ENCODE results near the gene PDE9A.

PDE9A gene

DNA sequence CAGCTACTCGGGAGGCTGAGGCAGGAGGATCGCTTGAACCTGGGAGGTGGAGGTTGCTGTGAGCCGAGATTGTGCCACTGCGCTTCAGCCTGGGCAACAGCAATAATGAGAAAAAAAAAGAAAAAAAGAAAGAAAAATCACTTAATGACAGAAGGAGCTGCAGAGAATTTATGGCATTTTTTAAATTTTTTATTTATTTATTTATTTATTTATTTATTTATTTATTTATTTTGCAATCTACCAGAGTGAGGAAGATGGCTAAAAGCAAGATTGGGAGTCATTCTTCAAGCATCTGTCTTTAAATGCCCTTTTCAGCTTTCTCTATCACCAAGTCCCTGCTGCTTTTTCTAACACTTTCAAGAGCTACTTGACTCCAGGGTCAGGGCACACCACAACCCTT is 134.2 kb downstream of the PDE9A start:
- Histone ChIP-seq H3K4me1 (ENCODE audit: insufficient read depth, low read length) (peaks cover 12% of the 10 kb centered on the region), H3K36me3 (ENCODE audit: insufficient read depth, low read length) (no peaks in the 10 kb centered on the region), H3K9ac (ENCODE audit: low read depth, low read length) (no peak overlapping the region), H3K27me3 (ENCODE audit: insufficient read depth, low read length, poor library complexity) (no peaks in the 10 kb centered on the region), H3K4me2 (ENCODE audit: insufficient read depth, low read length) (no peak overlapping the region), H3K27ac (ENCODE audit: low read length) (no peak overlapping the region), H3K4me3 (ENCODE audit: low read depth in 1 of 2, low read length in 2 of 2) (no peak overlapping the region), H2AFZ (ENCODE audit: low read depth, low read length) (no peak overlapping the region), H3K79me2 (ENCODE audit: insufficient read depth, low read length) (no peaks in the 10 kb centered on the region), H3K9me3 (ENCODE audit: insufficient read depth, low read length, severe bottlenecking) (no peaks in the 10 kb centered on the region), H4K20me1 (ENCODE audit: insufficient read depth, low read length) (no peaks in the 10 kb centered on the region)
- DNase-seq: no peak
- TF ChIP-seq, protein P1, sequence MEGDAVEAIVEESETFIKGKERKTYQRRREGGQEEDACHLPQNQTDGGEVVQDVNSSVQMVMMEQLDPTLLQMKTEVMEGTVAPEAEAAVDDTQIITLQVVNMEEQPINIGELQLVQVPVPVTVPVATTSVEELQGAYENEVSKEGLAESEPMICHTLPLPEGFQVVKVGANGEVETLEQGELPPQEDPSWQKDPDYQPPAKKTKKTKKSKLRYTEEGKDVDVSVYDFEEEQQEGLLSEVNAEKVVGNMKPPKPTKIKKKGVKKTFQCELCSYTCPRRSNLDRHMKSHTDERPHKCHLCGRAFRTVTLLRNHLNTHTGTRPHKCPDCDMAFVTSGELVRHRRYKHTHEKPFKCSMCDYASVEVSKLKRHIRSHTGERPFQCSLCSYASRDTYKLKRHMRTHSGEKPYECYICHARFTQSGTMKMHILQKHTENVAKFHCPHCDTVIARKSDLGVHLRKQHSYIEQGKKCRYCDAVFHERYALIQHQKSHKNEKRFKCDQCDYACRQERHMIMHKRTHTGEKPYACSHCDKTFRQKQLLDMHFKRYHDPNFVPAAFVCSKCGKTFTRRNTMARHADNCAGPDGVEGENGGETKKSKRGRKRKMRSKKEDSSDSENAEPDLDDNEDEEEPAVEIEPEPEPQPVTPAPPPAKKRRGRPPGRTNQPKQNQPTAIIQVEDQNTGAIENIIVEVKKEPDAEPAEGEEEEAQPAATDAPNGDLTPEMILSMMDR (IDR thresholded peaks at IDR 0.05; ENCODE audit: borderline replicate concordance, extremely low read depth, low read length, poor library complexity, severe bottlenecking): no peak
- no peak for TF ChIP-seq EZH2 (IDR thresholded peaks at IDR 0.05; ENCODE audit: borderline replicate concordance, low read depth, low read length, severe bottlenecking)
- no peak for ATAC-seq (ENCODE audit: insufficient read depth, low read depth)

DNA sequence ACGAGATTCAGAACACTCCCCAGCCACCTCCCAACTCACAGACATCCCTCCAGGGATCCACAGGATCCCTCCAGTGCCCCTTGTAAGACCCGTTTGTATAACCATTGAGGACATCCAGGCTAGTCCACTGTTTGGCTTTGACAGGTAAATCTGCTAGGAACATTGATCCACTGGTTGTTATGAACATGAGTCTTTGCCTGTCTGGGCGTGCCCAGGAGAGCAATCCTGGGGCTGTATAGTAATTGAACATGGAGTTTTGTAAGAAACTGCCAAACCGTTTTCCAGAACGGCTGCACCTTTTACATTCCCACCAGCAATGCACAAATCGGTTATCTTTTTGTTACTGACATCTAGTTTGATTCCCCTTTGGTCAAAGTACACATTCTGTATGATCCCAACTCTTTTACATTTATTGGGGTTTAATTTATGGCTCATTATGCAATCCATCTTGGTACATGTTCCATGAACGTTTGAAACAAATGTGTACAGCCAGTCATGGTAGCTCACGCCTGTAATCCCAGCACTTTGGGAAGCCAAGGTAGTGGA is 137.2 kb downstream of the PDE9A start:
- DNase-seq: no peak

DNA sequence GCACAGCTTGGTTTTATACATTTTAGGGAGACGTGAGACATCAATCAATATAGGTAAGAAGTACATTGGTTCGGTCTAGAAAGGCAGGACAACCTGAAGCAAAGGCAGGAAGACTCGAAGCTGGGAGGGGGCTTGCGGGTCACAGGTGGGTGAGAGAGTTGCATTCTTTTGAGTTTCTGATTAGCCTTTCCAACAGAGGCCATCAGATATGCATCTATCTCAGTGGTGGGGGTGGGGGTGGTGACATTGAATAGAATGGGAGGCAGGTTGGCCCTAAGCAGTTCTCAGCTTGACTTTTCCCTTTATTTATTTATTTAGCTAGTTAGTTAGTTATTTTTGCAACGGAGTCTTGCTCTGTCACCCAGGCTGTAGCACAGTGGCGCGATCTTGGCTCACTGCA is 140.4 kb downstream of the PDE9A start:
- Histone ChIP-seq H3K27me3 (ENCODE audit: insufficient read depth, low read length, poor library complexity) (no peaks in the 10 kb centered on the region), H3K36me3 (ENCODE audit: insufficient read depth, low read length) (no peaks in the 10 kb centered on the region), H3K9me3 (ENCODE audit: insufficient read depth, low read length, severe bottlenecking) (no peaks in the 10 kb centered on the region), H3K4me3 (ENCODE audit: low read depth in 1 of 2, low read length in 2 of 2) (no peak overlapping the region), H3K79me2 (ENCODE audit: insufficient read depth, low read length) (no peaks in the 10 kb centered on the region), H3K4me1 (ENCODE audit: insufficient read depth, low read length) (no peaks in the 10 kb centered on the region), H3K27ac (ENCODE audit: low read length) (no peak overlapping the region), H4K20me1 (ENCODE audit: insufficient read depth, low read length) (no peaks in the 10 kb centered on the region), H3K9ac (ENCODE audit: low read depth, low read length) (no peak overlapping the region), H2AFZ (ENCODE audit: low read depth, low read length) (no peak overlapping the region), H3K4me2 (ENCODE audit: insufficient read depth, low read length) (no peak overlapping the region)
- TF ChIP-seq EZH2 (IDR thresholded peaks at IDR 0.05; ENCODE audit: borderline replicate concordance, low read depth, low read length, severe bottlenecking): no peak
- TF ChIP-seq, protein P1 (IDR thresholded peaks at IDR 0.05; ENCODE audit: borderline replicate concordance, extremely low read depth, low read length, poor library complexity, severe bottlenecking): no peak
- DNase-seq (no peak), ATAC-seq (ENCODE audit: insufficient read depth, low read depth) (no peak)

More for the DNA sequence above, 137.2 kb downstream of the PDE9A start:
- Histone ChIP-seq H3K4me3 (ENCODE audit: low read depth in 1 of 2, low read length in 2 of 2) (no peak overlapping the region), H3K9me3 (ENCODE audit: insufficient read depth, low read length, severe bottlenecking) (no peaks in the 10 kb centered on the region), H3K36me3 (ENCODE audit: insufficient read depth, low read length) (no peaks in the 10 kb centered on the region), H3K4me2 (ENCODE audit: insufficient read depth, low read length) (no peak overlapping the region), H4K20me1 (ENCODE audit: insufficient read depth, low read length) (no peaks in the 10 kb centered on the region), H3K9ac (ENCODE audit: low read depth, low read length) (no peak overlapping the region), H3K27me3 (ENCODE audit: insufficient read depth, low read length, poor library complexity) (no peaks in the 10 kb centered on the region), H3K27ac (ENCODE audit: low read length) (no peak overlapping the region), H3K4me1 (ENCODE audit: insufficient read depth, low read length) (no peaks in the 10 kb centered on the region), H3K79me2 (ENCODE audit: insufficient read depth, low read length) (no peaks in the 10 kb centered on the region), H2AFZ (ENCODE audit: low read depth, low read length) (no peak overlapping the region)
- no peak for ATAC-seq (ENCODE audit: insufficient read depth, low read depth)
- no peak for TF ChIP-seq EZH2 (IDR thresholded peaks at IDR 0.05; ENCODE audit: borderline replicate concordance, low read depth, low read length, severe bottlenecking)
- TF ChIP-seq, protein P1 (IDR thresholded peaks at IDR 0.05; ENCODE audit: borderline replicate concordance, extremely low read depth, low read length, poor library complexity, severe bottlenecking): no peak

DNA sequence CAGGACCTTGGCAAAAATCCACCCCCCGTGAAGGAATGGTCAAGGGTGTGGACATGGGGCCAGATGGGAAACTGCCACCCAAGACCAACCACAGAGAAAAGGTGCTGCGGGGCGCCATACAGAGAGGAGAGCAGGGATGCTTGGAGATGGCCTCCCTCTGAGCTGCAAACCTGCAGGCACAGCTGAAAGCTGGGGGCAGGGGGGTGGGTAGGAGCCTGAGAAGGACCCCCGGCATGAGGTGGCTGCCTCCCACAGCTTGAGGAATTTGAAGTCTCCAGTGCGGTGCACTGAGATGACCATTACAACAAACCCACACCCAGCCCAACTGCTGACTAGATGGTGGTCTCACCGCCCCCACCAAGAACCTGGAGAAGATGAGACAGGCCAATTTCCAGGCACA is 141.1 kb downstream of the PDE9A start:
- H3K9me3 ChIP-seq (ENCODE audit: insufficient read depth, low read length, severe bottlenecking): no peaks in the 10 kb centered on the region
- H3K9ac ChIP-seq (ENCODE audit: low read depth, low read length): no peak overlapping the region
- H4K20me1 ChIP-seq (ENCODE audit: insufficient read depth, low read length): no peaks in the 10 kb centered on the region
- H3K36me3 ChIP-seq (ENCODE audit: insufficient read depth, low read length): no peaks in the 10 kb centered on the region
- H3K4me3 ChIP-seq (ENCODE audit: low read depth in 1 of 2, low read length in 2 of 2): no peak overlapping the region
- DNase-seq (no peak), ATAC-seq (ENCODE audit: insufficient read depth, low read depth) (no peak)
- no peak overlapping the region for H3K27ac ChIP-seq (ENCODE audit: low read length)
- H3K4me1 ChIP-seq (ENCODE audit: insufficient read depth, low read length): no peaks in the 10 kb centered on the region
- no peaks in the 10 kb centered on the region for H3K79me2 ChIP-seq (ENCODE audit: insufficient read depth, low read length)
- H2AFZ ChIP-seq (ENCODE audit: low read depth, low read length): no peak overlapping the region
- H3K27me3 ChIP-seq (ENCODE audit: insufficient read depth, low read length, poor library complexity): no peaks in the 10 kb centered on the region
- no peak overlapping the region for H3K4me2 ChIP-seq (ENCODE audit: insufficient read depth, low read length)
- TF ChIP-seq, protein P1 (IDR thresholded peaks at IDR 0.05; ENCODE audit: borderline replicate concordance, extremely low read depth, low read length, poor library complexity, severe bottlenecking): no peak
- no peak for TF ChIP-seq EZH2 (IDR thresholded peaks at IDR 0.05; ENCODE audit: borderline replicate concordance, low read depth, low read length, severe bottlenecking)

Data from DND-41 (cell line).